GM18909 (cell line): Measurements from ENCODE around the gene EML5.
"Not testable (repeated sequence)": the region's sequence is repeated elsewhere in the genome, so short reads cannot be mapped to it uniquely, and the experiment has no call there.

Source experiments
- ATAC-seq: cut with Tn5 transposase; IDR thresholded peaks from one replicate; pipeline ENCODE4 v1.9.1; 2021; ENCODE audit warnings: mild to moderate bottlenecking; ENCODE audit not compliant: unreplicated experiment, poor library complexity

EML5 gene

GRCh38 chr14:88804477-88804876 lies 11.7 kb upstream of the EML5 start:
- no peak for ATAC-seq

- ATAC-seq = no peak
These were observed 11.3 kb upstream of the EML5 start for GRCh38 chr14:88804035-88804434.

GRCh38 chr14:88802596-88802995 lies 9.8 kb upstream of the EML5 start:
- no peak for ATAC-seq

DNA sequence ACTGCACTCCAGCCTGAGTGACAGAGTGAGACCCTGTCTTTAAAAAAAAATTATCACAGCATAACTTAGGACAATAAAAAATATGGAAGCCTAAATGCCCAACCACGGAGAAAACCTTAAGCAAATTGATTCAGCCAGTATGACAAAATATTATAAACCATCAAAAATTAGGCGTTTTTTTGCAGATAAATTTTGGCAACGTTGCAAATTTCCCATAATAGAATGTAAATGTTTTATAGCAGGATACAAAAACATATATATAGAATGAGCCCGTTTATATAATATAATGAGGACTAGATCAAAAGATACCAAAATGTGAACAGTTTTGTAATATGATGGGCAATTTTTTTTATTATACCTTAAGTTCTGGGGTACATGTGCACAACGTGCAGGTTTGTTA lies 6.8 kb upstream of the EML5 start:
- ATAC-seq = no peak

DNA sequence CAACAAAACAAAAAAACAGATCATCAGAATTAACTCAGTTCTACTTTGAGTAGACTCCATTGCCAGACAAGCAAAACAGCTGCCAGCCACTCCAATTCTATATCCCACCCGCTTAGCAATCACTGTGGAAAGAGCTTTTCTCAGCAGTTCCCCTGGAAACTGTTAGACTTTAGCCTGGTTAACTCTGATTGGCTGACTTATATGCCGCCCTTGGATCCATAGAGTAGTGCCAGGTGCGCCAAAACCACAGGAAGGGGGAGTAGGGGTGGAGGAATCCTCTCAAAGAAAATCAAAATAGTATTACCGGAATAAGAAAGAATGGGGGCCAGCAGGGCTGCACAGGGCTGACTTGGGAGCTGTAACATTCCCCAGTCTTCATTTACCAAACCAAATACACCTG lies 5.4 kb upstream of the EML5 start:
- no peak for ATAC-seq

DNA sequence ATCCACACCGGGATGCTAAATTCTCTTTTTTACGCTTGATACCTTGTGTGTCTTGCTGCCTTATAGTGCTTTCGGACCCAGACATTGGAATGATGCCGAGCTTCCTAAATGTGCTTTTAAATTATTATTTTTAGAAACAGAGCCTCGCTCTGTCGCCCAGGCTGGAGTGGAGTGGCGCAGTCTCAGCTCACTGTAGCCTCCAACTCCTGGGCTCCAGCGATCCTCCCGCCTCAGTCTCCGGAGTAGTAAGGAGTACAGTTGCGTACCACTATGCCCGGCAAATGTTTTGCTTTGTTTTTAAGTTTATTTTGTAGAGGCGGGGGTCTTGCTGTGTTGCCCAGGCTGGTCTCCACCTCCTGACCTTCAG lies 489 bp upstream of the EML5 start:
- ATAC-seq = no peak

GRCh38 chr14:88791629-88792472 lies 902 bp downstream of the EML5 start:
- ATAC-seq = no peak

GRCh38 chr14:88791252-88791621 lies 1.5 kb downstream of the EML5 start:
- no peak for ATAC-seq

GRCh38 chr14:88790501-88791251 lies 2.1 kb downstream of the EML5 start:
- ATAC-seq = no peak

- ATAC-seq = not testable (repeated sequence)
These were observed 3.2 kb downstream of the EML5 start for GRCh38 chr14:88789573-88789972.

DNA sequence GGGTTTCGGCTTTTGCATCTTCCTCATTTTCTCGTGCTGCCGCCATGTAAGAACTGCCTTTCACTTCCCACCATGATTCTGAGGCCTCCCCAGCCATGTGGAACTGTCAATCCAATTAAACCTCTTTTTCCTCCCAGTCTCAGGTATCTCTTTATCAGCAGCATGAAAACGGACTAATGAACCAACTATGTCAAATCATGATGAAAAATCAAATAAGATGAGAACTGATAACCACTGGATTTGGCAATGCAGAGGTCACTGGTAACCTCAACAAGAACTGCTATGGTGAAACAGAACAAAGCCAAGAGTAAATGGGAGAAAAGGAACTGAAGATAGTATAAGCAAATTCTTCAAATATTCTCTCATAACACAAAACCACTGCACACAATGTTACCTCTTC lies 6.0 kb downstream of the EML5 start:
- no peak for ATAC-seq

DNA sequence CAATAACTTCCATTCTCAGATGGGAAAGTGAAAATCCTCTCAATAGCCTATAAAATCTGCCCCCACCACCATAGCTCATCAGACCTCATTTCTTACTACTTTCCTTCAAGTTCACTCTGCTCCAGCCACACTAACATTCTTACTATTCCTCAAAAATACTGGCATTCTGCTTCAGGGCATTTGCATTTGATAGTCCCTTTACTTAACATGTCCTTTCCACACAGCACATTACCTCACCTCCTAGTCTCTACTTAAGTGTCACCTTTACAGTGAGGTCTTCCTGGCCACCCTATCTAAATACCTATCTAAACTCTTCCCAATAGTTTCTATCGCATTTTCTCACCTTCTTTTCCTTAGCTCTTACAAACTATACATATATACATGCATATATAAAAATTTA lies 6.8 kb downstream of the EML5 start:
- no peak for ATAC-seq

DNA sequence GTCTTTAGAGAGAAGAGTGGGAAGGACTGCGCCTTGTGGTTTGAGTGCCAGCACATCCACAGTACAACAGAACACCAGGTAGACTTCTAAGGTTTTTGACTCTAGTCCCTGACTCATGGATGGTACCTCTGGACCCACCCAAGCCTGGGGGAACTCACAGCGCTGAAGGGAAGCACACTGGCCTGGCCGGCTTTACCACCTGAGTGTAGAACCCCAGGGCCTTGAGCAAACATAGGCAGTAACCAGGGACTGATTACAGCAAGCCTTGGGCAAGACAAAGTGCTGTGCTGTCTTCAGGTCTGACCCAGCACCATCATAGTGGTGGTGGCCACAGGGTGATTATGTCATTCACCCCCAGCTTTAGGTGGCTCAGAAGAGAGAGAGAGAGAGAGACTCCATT lies 17.2 kb downstream of the EML5 start:
- ATAC-seq = no peak

DNA sequence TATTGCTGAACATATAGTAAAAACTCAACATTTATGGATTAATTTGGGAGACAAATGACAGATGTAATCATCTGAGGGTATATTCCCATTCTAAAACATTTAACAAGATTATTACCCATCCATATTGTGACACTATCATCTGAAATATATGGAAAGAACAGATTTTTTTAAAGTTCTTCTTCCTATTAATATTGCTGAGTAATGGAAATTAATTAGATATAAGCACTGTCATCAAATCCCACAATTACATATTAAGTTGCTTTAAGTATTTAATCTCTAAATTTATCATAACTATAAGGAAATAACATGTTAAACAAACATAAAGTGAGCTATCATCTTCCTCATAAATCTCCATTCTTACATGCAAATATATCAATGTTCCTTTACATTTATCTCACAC lies 22.0 kb downstream of the EML5 start:
- no peak for ATAC-seq

- no peak for ATAC-seq
These were observed 27.6 kb downstream of the EML5 start for GRCh38 chr14:88765130-88765529.

DNA sequence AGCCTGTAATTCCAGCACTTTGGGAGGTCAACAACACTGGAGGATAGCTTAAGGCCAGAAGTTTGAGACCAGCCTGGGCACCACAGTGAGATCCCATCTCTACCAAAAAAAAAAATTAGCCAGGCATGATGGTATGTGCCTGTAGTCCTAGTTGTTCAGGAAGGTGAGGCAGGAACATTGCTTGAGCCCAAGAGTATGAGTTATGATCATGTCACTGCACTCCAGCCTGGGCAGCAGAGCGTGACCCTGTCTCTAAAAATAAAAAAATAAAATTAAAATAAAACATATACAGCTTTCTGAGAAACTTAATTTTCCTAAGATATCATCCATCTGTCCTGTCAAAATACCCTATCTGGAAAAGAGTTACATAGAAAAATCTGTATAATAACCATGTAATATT lies 38.9 kb downstream of the EML5 start:
- ATAC-seq = no peak

DNA sequence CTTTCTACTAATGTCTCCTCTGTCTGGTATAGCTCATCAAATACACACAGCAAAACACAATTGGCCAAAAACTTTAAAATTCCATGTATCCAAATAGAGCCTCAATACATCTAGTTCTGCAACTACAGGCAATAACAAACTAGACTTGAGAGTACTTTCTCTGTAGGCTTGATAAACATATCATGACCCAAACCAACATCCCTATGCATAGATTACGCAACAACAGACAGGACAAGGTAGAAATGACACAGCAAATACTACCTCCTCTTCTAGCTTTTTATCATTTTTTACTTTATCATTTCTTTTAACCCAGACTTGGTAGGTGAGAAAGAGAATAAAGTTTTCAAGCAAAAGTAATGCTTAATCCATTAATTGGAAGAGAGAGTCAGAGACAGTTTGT lies 41.8 kb downstream of the EML5 start:
- no peak for ATAC-seq

- ATAC-seq = no peak
These were observed 42.3 kb downstream of the EML5 start for GRCh38 chr14:88750413-88750812.

- no peak for ATAC-seq
These were observed 43.6 kb downstream of the EML5 start for GRCh38 chr14:88749139-88749538.

- no peak for ATAC-seq
These were observed 44.5 kb downstream of the EML5 start for GRCh38 chr14:88748288-88748687.

DNA sequence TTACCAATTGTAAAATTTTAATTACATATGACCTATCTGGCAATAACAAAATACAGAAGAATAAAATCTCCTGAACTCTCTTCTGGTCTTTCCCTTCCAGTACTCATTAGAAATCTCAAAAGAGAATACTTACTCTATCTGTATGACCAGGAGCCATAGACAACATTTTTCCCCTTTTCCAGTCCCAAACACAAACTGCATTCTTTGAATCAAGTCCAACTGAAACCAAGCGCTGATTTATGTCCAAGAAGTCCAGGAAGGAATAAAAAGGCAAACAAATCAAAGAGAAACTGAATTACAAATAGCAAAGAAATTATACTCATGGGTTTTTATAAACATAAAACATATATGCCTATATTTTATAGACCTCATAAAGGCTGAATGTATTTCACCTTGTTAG lies 46.7 kb downstream of the EML5 start:
- ATAC-seq = no peak

- ATAC-seq = no peak
These were observed 55.5 kb downstream of the EML5 start for GRCh38 chr14:88737245-88737644.
